HEK293 (cell line): Measurements from ENCODE around the gene TAAR6.

Experiments
- CTCF ChIP-seq: fragments of 450-650 bp; formaldehyde crosslinking; IDR thresholded peaks from 2 replicates; pipeline ENCODE4 v1.5.1; 2016; ENCODE audit warnings: missing biosample characterization, missing genetic modification characterization
- PRDM4 ChIP-seq: fragments of 450-650 bp; formaldehyde crosslinking; IDR thresholded peaks from 2 replicates; pipeline ENCODE4 v1.5.1; 2017; ENCODE audit warnings: missing biosample characterization, missing genetic modification characterization
- ZNF350 ChIP-seq: fragments of 450-650 bp; formaldehyde crosslinking; IDR thresholded peaks from 2 replicates; pipeline ENCODE4 v1.5.0; 2017; ENCODE audit warnings: missing biosample characterization, mild to moderate bottlenecking, missing genetic modification characterization
- TF ChIP-seq, protein P1 (sequence below): fragments of 450-650 bp; formaldehyde crosslinking; IDR thresholded peaks from 2 replicates; pipeline ENCODE4 v1.5.1; 2016; ENCODE audit warnings: missing biosample characterization, missing genetic modification characterization

- TF ChIP-seq CTCF (tag by site-specific recombination) (no peak), PRDM4 (tag by site-specific recombination) (no peak), ZNF350 (tag by site-specific recombination) (no peak)
- TF ChIP-seq, protein P1, sequence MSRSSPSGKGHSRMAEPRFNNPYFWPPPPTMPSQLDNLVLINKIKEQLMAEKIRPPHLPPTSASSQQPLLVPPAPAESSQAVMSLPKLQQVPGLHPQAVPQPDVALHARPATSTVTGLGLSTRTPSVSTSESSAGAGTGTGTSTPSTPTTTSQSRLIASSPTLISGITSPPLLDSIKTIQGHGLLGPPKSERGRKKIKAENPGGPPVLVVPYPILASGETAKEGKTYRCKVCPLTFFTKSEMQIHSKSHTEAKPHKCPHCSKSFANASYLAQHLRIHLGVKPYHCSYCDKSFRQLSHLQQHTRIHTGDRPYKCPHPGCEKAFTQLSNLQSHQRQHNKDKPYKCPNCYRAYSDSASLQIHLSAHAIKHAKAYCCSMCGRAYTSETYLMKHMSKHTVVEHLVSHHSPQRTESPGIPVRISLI = no peak
These were observed 17.3 kb downstream of the TAAR6 start for GRCh38 chr6:132587424-132587823.
